Vagina (tissue), 2 donors: ENCODE measurements around the gene ZNHIT1. TPM values are rescaled to one million over a fixed set of nuclear protein-coding genes. Genes with fewer than 3 reads are reported as not detected.

Experiments used
- DNase-seq, 2 donors: peaks; one replicate each; pipeline ENCODE4 v3.0.0-alpha.2; 2017; ENCODE audit errors: extremely low spot score in 2 of 2
- H3K27ac ChIP-seq: fragments of 200-600 bp; sonication (generic); one replicate; pipeline ENCODE4 v1.5.1; 2019
- H3K27me3 ChIP-seq: fragments of 200-600 bp; sonication (generic); one replicate; pipeline ENCODE4 v1.5.1; 2019
- H3K36me3 ChIP-seq, 2 donors: fragments of 200-600 bp; sonication (generic); one replicate each; pipeline ENCODE4 v1.5.1; 2017 to 2019
- H3K4me1 ChIP-seq: fragments of 200-600 bp; sonication (generic); one replicate; pipeline ENCODE4 v1.5.1; 2019
- H3K4me3 ChIP-seq, 2 donors: fragments of 200-600 bp; sonication (generic); 1 replicate in 1 of 2; 2 replicates in 1 of 2; pipeline ENCODE4 v1.5.1; 2016 to 2019
- H3K9me3 ChIP-seq: fragments of 200-600 bp; sonication (generic); one replicate; pipeline ENCODE4 v1.5.1; 2019
- CTCF ChIP-seq, 3 experiments: fragments of 450-650 bp in 2 of 3; fragments of 200-600 bp in 1 of 3; sonication (generic) in 1 of 3; IDR thresholded peaks; one replicate each; pipeline ENCODE4 v1.5.1; 2017 to 2019; ENCODE audit warnings: antibody characterized with exemption in 3 of 3, mild to moderate bottlenecking in 2 of 3, moderate library complexity in 2 of 3
- POLR2A ChIP-seq, 2 donors: fragments of 450-650 bp; IDR thresholded peaks; one replicate each; pipeline ENCODE4 v1.6.1; 2017; ENCODE audit warnings: antibody characterized with exemption in 2 of 2, mild to moderate bottlenecking in 2 of 2, moderate library complexity in 2 of 2
- POLR2AphosphoS5 ChIP-seq, 2 donors: sonication (generic); formaldehyde crosslinking; IDR thresholded peaks; one replicate each; pipeline ENCODE4 v1.9.0; 2017; ENCODE audit warnings: antibody characterized with exemption in 2 of 2, mild to moderate bottlenecking in 2 of 2, low read depth in 1 of 2; ENCODE audit not compliant: insufficient read depth in 1 of 2
- intact Hi-C: fragments of 100-400 bp; cut with DNase I; formaldehyde crosslinking; loops from one replicate; pipeline ENCODE4 v1.15.1; 2023
- total RNA-seq: library from RNA; depleted of rRNA; stranded (reverse); fragments of >200 nt; gene quantifications from one replicate; pipeline ENCODE4 v1.2.3, GENCODE V29; 2016

The ZNHIT1 gene
- total RNA-seq, 1 donor from 2014 or later: 55.2 TPM

- intact Hi-C loops: no loop called here
- no peaks in the 10 kb centered on the region for H3K27me3 ChIP-seq
- no peak for DNase-seq
- peak overlapping the region; percentile 66 to 70 for H3K4me3 ChIP-seq
- H3K9me3 ChIP-seq: no peaks in the 10 kb centered on the region
- peaks cover 0 to 13% of the 10 kb centered on the region in 2 donors for H3K36me3 ChIP-seq
- peaks cover 43% of the 10 kb centered on the region for H3K4me1 ChIP-seq
- TF ChIP-seq CTCF (IDR thresholded peaks at IDR 0.05) (no peak), POLR2A (IDR thresholded peaks at IDR 0.05) (no peak), POLR2AphosphoS5 (IDR thresholded peaks at IDR 0.05; ENCODE audit: insufficient read depth in 1 of 2, low read depth in 1 of 2) (no peak)
- peak overlapping the region; percentile 91 for H3K27ac ChIP-seq
Observed at GRCh38 chr7:101218236-101219125, 516 bp downstream of the ZNHIT1 start.

- no peak for DNase-seq
- Histone ChIP-seq H3K4me1 (peaks cover 43% of the 10 kb centered on the region), H3K9me3 (no peaks in the 10 kb centered on the region), H3K27me3 (no peaks in the 10 kb centered on the region), H3K27ac (no peak overlapping the region), H3K36me3 (peaks cover 0 to 27% of the 10 kb centered on the region in 2 donors), H3K4me3 (no peak overlapping the region)
- TF ChIP-seq POLR2A (IDR thresholded peaks at IDR 0.05) (no peak), POLR2AphosphoS5 (IDR thresholded peaks at IDR 0.05; ENCODE audit: insufficient read depth in 1 of 2, low read depth in 1 of 2) (no peak), CTCF (IDR thresholded peaks at IDR 0.05) (no peak)
- intact Hi-C loops: no loop called here
Observed at GRCh38 chr7:101220295-101220694, 2.3 kb downstream of the ZNHIT1 start.

GRCh38 chr7:101222275-101222830 lies 4.4 kb downstream of the ZNHIT1 start:
- Histone ChIP-seq H3K27ac (no peak overlapping the region), H3K27me3 (no peaks in the 10 kb centered on the region), H3K9me3 (no peaks in the 10 kb centered on the region), H3K4me3 (no peak overlapping the region), H3K36me3 (peaks cover 0 to 47% of the 10 kb centered on the region in 2 donors), H3K4me1 (peaks cover 25% of the 10 kb centered on the region)
- intact Hi-C loops: no loop called here
- DNase-seq: no peak
- TF ChIP-seq POLR2AphosphoS5 (IDR thresholded peaks at IDR 0.05; ENCODE audit: insufficient read depth in 1 of 2, low read depth in 1 of 2) (no peak), POLR2A (IDR thresholded peaks at IDR 0.05) (no peak), CTCF (IDR thresholded peaks at IDR 0.05) (no peak)

- Histone ChIP-seq H3K27ac (no peak overlapping the region), H3K4me3 (no peak overlapping the region), H3K4me1 (peaks cover 23% of the 10 kb centered on the region), H3K36me3 (peaks cover 0 to 48% of the 10 kb centered on the region in 2 donors), H3K9me3 (no peaks in the 10 kb centered on the region), H3K27me3 (no peaks in the 10 kb centered on the region)
- DNase-seq: no peak
- intact Hi-C loops: no loop called here
- TF ChIP-seq POLR2A (IDR thresholded peaks at IDR 0.05): no peak
- TF ChIP-seq POLR2AphosphoS5 (IDR thresholded peaks at IDR 0.05; ENCODE audit: insufficient read depth in 1 of 2, low read depth in 1 of 2): no peak
- TF ChIP-seq CTCF (IDR thresholded peaks at IDR 0.05): no peak
Observed at GRCh38 chr7:101223528-101223927, 5.6 kb downstream of the ZNHIT1 start.

DNA sequence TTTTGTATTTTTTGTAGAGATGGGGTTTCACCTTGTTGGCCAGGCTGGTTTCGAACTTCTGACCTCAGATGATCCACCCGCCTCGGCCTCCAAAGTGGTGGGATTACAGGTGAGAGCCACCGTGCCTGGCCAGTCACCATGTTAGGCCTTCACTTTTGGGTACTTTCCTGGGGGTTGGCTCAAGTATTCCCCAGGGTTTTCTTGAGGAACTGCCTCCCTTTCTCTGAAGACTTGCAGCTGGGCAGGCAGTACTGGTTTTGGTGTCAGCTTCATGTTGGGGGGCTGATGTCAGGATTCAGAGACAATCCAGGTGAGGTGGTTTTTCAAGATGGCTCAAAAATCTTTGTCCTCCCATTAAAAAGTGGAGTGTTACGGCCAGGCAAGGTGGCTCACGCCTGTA lies 7.7 kb downstream of the ZNHIT1 start:
- TF ChIP-seq CTCF (IDR thresholded peaks at IDR 0.05) (no peak), POLR2A (IDR thresholded peaks at IDR 0.05) (no peak), POLR2AphosphoS5 (IDR thresholded peaks at IDR 0.05; ENCODE audit: insufficient read depth in 1 of 2, low read depth in 1 of 2) (no peak)
- H3K36me3 ChIP-seq: peaks cover 0 to 48% of the 10 kb centered on the region in 2 donors
- H3K4me1 ChIP-seq: peaks cover 2% of the 10 kb centered on the region
- no peaks in the 10 kb centered on the region for H3K27me3 ChIP-seq
- no peak overlapping the region for H3K27ac ChIP-seq
- no peak for DNase-seq
- no peaks in the 10 kb centered on the region for H3K9me3 ChIP-seq
- intact Hi-C loops: no loop called here
- no peak overlapping the region for H3K4me3 ChIP-seq
